Measurements from ENCODE around the gene PARVG. TPM values are rescaled to one million over a fixed set of nuclear protein-coding genes. Genes with fewer than 3 reads are reported as not detected.

Gene PARVG
- total RNA-seq, 1 experiment from 2014 or later, result 1.3 TPM

DNA sequence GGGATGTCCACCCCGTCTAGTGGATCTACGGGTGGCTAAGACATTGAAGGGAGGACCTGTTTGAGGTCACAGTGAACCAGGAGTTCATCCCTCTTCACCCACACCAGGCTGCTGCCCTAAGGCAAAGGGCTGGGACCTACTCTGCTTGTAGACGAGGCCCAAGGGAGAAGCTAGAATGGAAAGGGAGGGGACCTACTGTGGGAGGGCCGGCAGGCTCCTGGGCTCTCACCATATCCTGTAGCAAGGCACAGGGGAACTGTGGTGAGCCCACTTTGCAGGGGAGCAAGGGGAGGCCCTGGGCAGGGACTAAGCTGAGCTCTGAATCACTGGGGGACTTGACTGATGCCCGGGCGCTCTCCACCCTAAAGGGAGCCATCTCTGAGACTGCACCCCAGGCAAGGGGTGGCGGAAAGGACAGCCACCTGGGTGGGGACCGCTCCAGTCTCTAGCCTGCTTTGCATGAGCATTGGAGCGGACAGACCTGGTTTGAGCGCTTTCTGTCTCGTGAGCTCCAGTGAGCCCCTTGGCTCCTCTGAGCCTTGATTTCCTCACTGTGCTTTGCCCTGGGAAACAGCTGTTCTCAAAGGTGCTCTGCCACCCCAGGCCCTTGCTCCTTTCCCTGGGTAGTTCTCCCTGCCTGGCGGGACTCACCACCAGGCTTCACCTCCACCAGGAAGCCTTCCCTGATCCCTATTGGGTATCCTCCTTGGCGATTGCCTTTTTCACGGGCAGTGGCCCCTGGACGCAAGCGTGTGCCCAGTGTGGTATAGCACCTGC is 24.2 kb downstream of the PARVG start:
- H3K27me3 Mint-ChIP-seq (ENCODE audit: low read depth), result peaks cover 8% of the 10 kb centered on the region
- Histone ChIP-seq H2AFZ (ENCODE audit: low read length) (no peak overlapping the region), H3K9ac (ENCODE audit: extremely low read depth, insufficient read length, low read length) (no peak overlapping the region), H2BK15ac (ENCODE audit: low read depth, low read length) (no peak overlapping the region), H4K20me1 (ENCODE audit: control insufficient read depth, insufficient read depth, insufficient read length) (no peaks in the 10 kb centered on the region), H3K4me2 (ENCODE audit: insufficient read depth, insufficient read length, low read length) (no peak overlapping the region), H3T11ph (ENCODE audit: low read length) (no peak overlapping the region), H3K18ac (ENCODE audit: insufficient read length, low read depth, low read length) (no peak overlapping the region), H4K5ac (ENCODE audit: insufficient read length, low read depth, low read length) (no peak overlapping the region), H2BK20ac (ENCODE audit: low read depth, low read length, poor library complexity, severe bottlenecking) (no peak overlapping the region), H3K27me3 (ENCODE audit: insufficient read depth, low read length) (no peaks in the 10 kb centered on the region), H2BK12ac (ENCODE audit: insufficient read length, low read depth, low read length) (no peak overlapping the region), H3K23ac (ENCODE audit: insufficient read length, low read depth, low read length) (no peak overlapping the region), H3K14ac (ENCODE audit: insufficient read depth, low read length) (no peak overlapping the region; the same call in 1 of the 2 replicates), H4K91ac (ENCODE audit: insufficient read length, low read depth, low read length) (no peak overlapping the region), H4K8ac (replicated peaks; ENCODE audit: insufficient read length, low read depth, low read length) (no peak overlapping the region), H3K23me2 (ENCODE audit: insufficient read length, low read depth, low read length, poor library complexity, severe bottlenecking) (no peaks in the 10 kb centered on the region), H2BK120ac (ENCODE audit: low read depth, low read length, poor library complexity, severe bottlenecking) (no peak overlapping the region), H2BK5ac (ENCODE audit: insufficient read length, low read length) (no peak overlapping the region), H3K79me1 (ENCODE audit: insufficient read depth, low read depth, low read length, poor library complexity, severe bottlenecking) (no peaks in the 10 kb centered on the region), H3K56ac (ENCODE audit: insufficient read length, low read depth, low read length) (no peak overlapping the region), H3K79me2 (ENCODE audit: insufficient read depth, low read length) (no peaks in the 10 kb centered on the region), H3K4ac (ENCODE audit: low read depth, low read length) (no peak overlapping the region), H3K27ac (ENCODE audit: insufficient read length, low read depth, low read length) (no peak overlapping the region), H3K4me1 (ENCODE audit: insufficient read depth, low read length) (no peaks in the 10 kb centered on the region), H2AK5ac (ENCODE audit: insufficient read length, low read length) (no peak overlapping the region), H3K9me3 (ENCODE audit: control insufficient read depth, low read depth, low read length) (no peaks in the 10 kb centered on the region)
- TF ChIP-seq, protein P1, sequence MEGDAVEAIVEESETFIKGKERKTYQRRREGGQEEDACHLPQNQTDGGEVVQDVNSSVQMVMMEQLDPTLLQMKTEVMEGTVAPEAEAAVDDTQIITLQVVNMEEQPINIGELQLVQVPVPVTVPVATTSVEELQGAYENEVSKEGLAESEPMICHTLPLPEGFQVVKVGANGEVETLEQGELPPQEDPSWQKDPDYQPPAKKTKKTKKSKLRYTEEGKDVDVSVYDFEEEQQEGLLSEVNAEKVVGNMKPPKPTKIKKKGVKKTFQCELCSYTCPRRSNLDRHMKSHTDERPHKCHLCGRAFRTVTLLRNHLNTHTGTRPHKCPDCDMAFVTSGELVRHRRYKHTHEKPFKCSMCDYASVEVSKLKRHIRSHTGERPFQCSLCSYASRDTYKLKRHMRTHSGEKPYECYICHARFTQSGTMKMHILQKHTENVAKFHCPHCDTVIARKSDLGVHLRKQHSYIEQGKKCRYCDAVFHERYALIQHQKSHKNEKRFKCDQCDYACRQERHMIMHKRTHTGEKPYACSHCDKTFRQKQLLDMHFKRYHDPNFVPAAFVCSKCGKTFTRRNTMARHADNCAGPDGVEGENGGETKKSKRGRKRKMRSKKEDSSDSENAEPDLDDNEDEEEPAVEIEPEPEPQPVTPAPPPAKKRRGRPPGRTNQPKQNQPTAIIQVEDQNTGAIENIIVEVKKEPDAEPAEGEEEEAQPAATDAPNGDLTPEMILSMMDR (conservative IDR thresholded peaks at IDR 0.05), result no peak
- H3K36me3 Mint-ChIP-seq (ENCODE audit: insufficient read depth in 1 of 3, low read depth in 3 of 3), result peaks cover 0 to 3% (median 0%) of the 10 kb centered on the region in 3 experiments; a peak in 2 of 7 replicates
- no CpG with 5 or more reads among the region's 16 CpGs for WGBS (ENCODE audit: extremely low coverage, insufficient read length, low lambda C conversion rate)
- no peak overlapping the region; a peak in 2 of 7 replicates for H3K27ac Mint-ChIP-seq
- no peak overlapping the region for H3K4me3 Mint-ChIP-seq
- no peak for DNase-seq
- H3K9me3 Mint-ChIP-seq, result peaks cover 0 to 8% of the 10 kb centered on the region in 2 experiments; a peak in 2 of 5 replicates
- peaks cover 0 to 4% of the 10 kb centered on the region in 2 experiments; a peak in 2 of 4 replicates for H3K4me1 Mint-ChIP-seq

All from H9 (cell line).